Fibroblast of villous mesenchyme (primary cell): Measurements from ENCODE around the gene EHD4. TPM values are rescaled to one million over a fixed set of nuclear protein-coding genes. Genes with fewer than 3 reads are reported as not detected.

Experiments used
- DNase-seq: peaks from one replicate; pipeline ENCODE4 v3.0.0-alpha.2; 2010; ENCODE audit warnings: low read depth
- H3K4me3 ChIP-seq: 2 replicates; pipeline ENCODE4 v1.5.1; 2011; ENCODE audit warnings: low read depth, mild to moderate bottlenecking, low read length
- CTCF ChIP-seq: IDR thresholded peaks from 2 replicates; pipeline ENCODE4 v1.5.1; 2012; ENCODE audit warnings: low read depth, mild to moderate bottlenecking, low read length; ENCODE audit not compliant: insufficient read depth
- total RNA-seq: library from RNA; depleted of rRNA; stranded (reverse); fragments of >200 nt; gene quantifications from 2 replicates; pipeline ENCODE4 v1.2.3, GENCODE V29; 2012

The EHD4 gene
- total RNA-seq, 1 donor = 19.0 TPM

- no peak for TF ChIP-seq CTCF
- peak overlapping the region; percentile 12 for H3K4me3 ChIP-seq
- peak; percentile 82 for DNase-seq
Observed at GRCh38 chr15:41894791-41895463, 77.4 kb downstream of the EHD4 start.

- no peak for DNase-seq
- no peak for TF ChIP-seq CTCF
- H3K4me3 ChIP-seq = peak overlapping the region; percentile 12
Observed at GRCh38 chr15:41894251-41894790, 78.0 kb downstream of the EHD4 start.

DNA sequence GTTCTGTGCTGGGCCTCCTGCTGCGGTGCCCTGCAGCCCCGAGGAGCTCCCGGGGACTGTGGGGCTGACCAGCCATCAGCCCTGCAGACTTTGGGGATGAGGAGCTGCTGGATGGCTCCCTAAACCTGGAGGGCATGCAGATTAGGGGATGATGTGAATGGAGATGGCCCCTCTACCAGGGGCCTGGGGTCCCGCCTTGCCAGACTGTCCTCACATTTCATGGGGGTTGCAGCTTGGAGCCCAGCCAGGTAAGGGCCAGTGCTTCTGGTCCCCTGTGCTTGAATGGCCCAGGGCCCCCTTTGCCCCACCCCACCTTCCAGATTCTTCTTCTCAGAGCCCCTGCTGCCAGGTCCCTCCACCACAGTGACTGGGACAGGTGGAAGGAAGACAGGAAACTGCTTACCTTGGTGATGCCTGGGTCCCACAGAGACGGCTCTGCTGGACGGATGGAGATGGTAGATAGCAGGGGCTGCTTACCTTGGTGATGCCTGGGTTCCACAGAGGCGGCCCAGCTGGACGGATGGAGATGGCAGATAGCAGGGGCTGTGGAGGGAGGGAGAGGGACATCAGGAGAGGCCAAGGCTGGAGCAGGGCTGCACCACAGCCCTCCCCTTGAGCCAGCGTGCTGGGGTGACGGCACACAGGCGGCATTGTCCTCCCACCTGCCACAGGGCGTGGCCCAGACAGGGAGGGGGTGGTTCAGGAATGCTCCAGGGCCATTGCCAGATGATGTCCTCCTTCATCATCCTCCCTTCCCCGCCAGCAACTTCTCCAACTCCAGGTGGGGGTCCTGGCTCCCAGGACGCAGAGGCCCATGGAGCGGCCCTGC, 78.7 kb downstream of the EHD4 start, which contains the start of gene SPTBN5:
Gene SPTBN5, minus strand, starts transcription at position 632 of the 829 bp plus-strand sequence. Its CDS starts 556 bp downstream, at position 76.
- DNase-seq = no peak
- TF ChIP-seq CTCF = no peak

DNA sequence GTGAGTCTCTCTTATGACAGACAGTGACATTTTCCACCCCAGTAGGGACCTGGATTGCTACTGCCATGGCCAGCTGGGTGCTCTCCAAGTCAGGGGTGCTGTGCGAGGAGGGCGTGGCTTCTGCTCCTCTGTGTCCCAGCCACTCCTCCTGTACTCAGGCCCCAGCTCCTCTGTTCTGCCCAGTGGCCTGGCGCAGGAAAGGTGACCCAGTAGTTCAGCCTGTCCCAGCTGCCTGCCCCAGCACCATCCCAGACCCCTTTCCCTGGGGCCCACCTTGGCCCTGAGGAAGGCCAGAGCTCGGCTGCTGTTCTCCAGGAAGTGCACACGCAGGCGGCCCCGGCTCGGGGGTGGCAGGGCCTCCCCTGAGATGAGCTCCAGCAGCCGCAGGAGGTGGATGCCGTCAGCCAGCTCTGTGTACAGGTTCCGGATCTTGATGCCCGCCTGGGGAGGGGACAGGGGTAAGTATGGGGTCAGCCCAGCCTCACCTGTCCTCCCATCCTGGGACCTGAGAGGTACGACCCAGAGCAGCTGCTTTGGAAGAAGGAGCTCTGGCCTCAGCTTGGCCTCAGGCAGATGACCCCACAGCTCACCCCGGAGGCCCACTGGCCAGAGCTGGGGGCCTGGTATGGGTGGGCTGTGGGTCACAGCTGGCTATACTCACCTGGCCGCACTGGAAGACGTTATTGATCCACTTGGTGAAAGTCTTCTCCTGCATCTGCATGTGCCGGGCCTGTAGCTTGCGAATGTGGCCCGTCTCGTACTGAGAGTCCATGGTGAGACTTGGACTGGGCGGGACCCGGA, 79.5 kb downstream of the EHD4 start:
- DNase-seq = no peak
- no peak overlapping the region for H3K4me3 ChIP-seq
- no peak for TF ChIP-seq CTCF

More for the DNA sequence above, 78.7 kb downstream of the EHD4 start, which contains the start of gene SPTBN5:
- H3K4me3 ChIP-seq = peak within 1 kb of the TSS; percentile 12

DNA sequence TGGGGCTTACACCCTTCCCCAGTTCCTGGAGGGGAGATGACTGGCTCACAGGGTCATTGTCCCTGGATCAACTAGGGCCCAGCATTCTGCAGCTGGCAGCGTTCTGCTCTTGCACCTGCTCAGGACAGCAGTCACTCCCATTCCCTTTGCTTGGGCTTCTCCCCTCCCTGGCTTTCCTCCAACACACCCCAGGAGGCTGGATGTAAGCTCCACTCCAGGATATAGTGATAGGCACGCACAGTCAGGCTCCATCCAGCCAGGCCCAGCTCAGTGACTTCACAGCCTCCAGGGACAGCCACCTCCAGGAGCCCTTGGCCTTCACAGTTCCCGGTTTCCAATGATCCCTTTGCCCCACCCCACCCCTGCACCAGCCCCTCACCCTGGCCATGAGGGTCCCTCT, 80.4 kb downstream of the EHD4 start:
- no peak overlapping the region for H3K4me3 ChIP-seq
- DNase-seq = no peak
- no peak for TF ChIP-seq CTCF

DNA sequence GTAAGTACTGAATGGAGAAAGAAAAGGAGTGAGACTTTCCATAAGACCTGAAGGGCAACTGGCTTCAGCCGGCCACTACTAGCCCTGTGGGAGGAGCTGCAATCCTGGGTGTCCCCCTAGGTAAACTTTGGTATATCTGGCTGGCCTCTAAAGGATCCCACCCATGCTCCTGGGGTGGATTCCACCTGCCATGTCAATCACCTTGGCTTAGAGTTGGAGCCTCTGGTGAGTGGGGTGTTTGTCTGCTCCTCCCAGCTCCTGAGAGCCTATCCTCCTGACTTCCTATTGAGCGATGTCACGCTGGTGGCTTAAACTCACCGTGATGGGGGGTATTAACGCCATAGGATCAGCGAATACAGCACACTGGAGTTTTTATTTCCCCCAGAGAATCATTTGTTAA, 81.1 kb downstream of the EHD4 start:
- no peak for TF ChIP-seq CTCF
- DNase-seq = no peak
- H3K4me3 ChIP-seq = no peak overlapping the region
